ENCODE data around the gene FER1L5. TPM values are rescaled to one million over a fixed set of nuclear protein-coding genes. Genes with fewer than 3 reads are reported as not detected.

FER1L5 gene
- total and polyA plus RNA-seq, 2 donors (not counting 3 experiments of a cell fraction or from before 2014, with no cell fraction given), result not detected

- ChIA-PET CTCF (interaction anchor here (1.4 kb wide), 1 partner anchor 10 kb away, joined by 5 read pairs; no protein-coding TSS in a partner anchor), POLR2A (no interaction called here)
- Histone ChIP-seq H4K20me1 (replicated peaks; ENCODE audit: control insufficient read depth, extremely low read depth, insufficient read depth, low read length) (no peaks in the 10 kb centered on the region), H3K36me3 (ENCODE audit: control insufficient read depth in 2 of 2, extremely low read depth in 1 of 2, insufficient read depth in 2 of 2, low read length in 2 of 2) (peaks cover 4 to 20% of the 10 kb centered on the region in 2 experiments), H3K4me1 (ENCODE audit: control insufficient read depth, extremely low read depth, insufficient read depth, low read length) (peaks cover 9% of the 10 kb centered on the region), H3K4me2 (ENCODE audit: insufficient read depth, low read length) (no peak overlapping the region), H3K27me3 (ENCODE audit: control insufficient read depth in 2 of 2, insufficient read depth in 2 of 2, low read length in 2 of 2) (no peaks in the 10 kb centered on the region), H3K79me2 (ENCODE audit: control insufficient read depth, insufficient read depth, low read length) (peaks cover under 1% of the 10 kb centered on the region), H3K4me3 (replicated peaks in 1 of 3; ENCODE audit: insufficient read depth in 1 of 3, low read depth in 1 of 3, low read length in 3 of 3) (no peak overlapping the region), H3K9me3 (replicated peaks; ENCODE audit: control insufficient read depth, insufficient read depth, low read length) (no peaks in the 10 kb centered on the region), H3K9ac (replicated peaks; ENCODE audit: extremely low read depth, insufficient read depth, low read length) (no peak overlapping the region), H2AFZ (ENCODE audit: low read depth, low read length) (no peak overlapping the region), H3K9me1 (replicated peaks; ENCODE audit: control insufficient read depth, extremely low read depth, insufficient read depth, low read length) (no peaks in the 10 kb centered on the region), H3K27ac (ENCODE audit: insufficient read depth, low read depth, low read length) (no peak overlapping the region)
- TF ChIP-seq CTCF (IDR thresholded peaks at IDR 0.05; ENCODE audit: extremely low read depth in 1 of 2, insufficient read depth in 1 of 2, low read depth in 1 of 2, low read length in 2 of 2) (no peak), JUN (IDR thresholded peaks at IDR 0.05; ENCODE audit: borderline replicate concordance, insufficient read depth, insufficient read length, low read depth) (no peak), EZH2 (IDR thresholded peaks at IDR 0.05; ENCODE audit: borderline replicate concordance, low read depth, low read length, severe bottlenecking) (no peak), MAX (IDR thresholded peaks at IDR 0.05; ENCODE audit: insufficient read depth, insufficient read length) (no peak), FOS (IDR thresholded peaks at IDR 0.05; ENCODE audit: borderline replicate concordance, insufficient read depth, low read length) (no peak), MYC (IDR thresholded peaks at IDR 0.05; ENCODE audit: low read depth, low read length) (no peak), POLR2AphosphoS5 (IDR thresholded peaks at IDR 0.05; ENCODE audit: insufficient read depth, low read depth, low read length) (no peak), GATA2 (IDR thresholded peaks at IDR 0.05; ENCODE audit: insufficient read depth, insufficient read length, low read depth, low read length) (no peak), POLR2A (IDR thresholded peaks at IDR 0.05; ENCODE audit: low read depth, low read length) (no peak)
- no TSS peak for BruUV-seq (replicated peaks)
- dilution Hi-C loops (cut with MboI; ENCODE audit: extremely low pct_ligation_motif_present, low sequenced_read_pairs) (no loop called here), intact Hi-C loops (cut with micrococcal nuclease) (no loop called here)
- FAIRE-seq (no peak), DNase-seq (ENCODE audit: low read depth, low spot score) (no peak)
Observed at GRCh38 chr2:96733931-96734330, 91.4 kb downstream of the FER1L5 start.

All from endothelial cell of umbilical vein (primary cell).